PC-9 (cell line): Measurements from ENCODE around the gene HNRNPM. TPM values are rescaled to one million over a fixed set of nuclear protein-coding genes. Genes with fewer than 3 reads are reported as not detected.

Experiments
- BruUV-seq: library from RNA; stranded (reverse); fragments of 400-500 nt; replicated peaks from 2 replicates; lab custom pipeline; 2021; lab: Mats Ljungman, UMichigan
- CTCF ChIA-PET: fragments of 300-600 bp; sonication (Branson Sonifier 250); formaldehyde crosslinking; loops from one replicate; lab custom pipeline; 2022; ENCODE audit warnings: antibody characterized with exemption; lab: Charles Lee
- POLR2A ChIA-PET: fragments of 300-600 bp; sonication (Branson Sonifier 250); formaldehyde crosslinking; loops from one replicate; lab custom pipeline; 2022; ENCODE audit warnings: antibody characterized with exemption; ENCODE audit not compliant: unreplicated experiment; lab: Charles Lee
- DNase-seq, 2 experiments: peaks; one replicate each; pipeline versions ENCODE4 v3.0.0 to v3.0.0-alpha.2; 2015 to 2022; ENCODE audit warnings: mixed read lengths in 1 of 2
- H2AFZ ChIP-seq: fragments of 200-600 bp; sonication (generic); 2 replicates; pipeline ENCODE4 v1.8.1; 2017; ENCODE audit warnings: antibody characterized with exemption
- H3F3A ChIP-seq: fragments of 200-600 bp; sonication (generic); 2 replicates; pipeline ENCODE4 v1.8.1; 2017; ENCODE audit warnings: antibody characterized with exemption, mild to moderate bottlenecking, low read depth; ENCODE audit not compliant: insufficient read depth
- H3K27ac ChIP-seq: fragments of 200-600 bp; sonication (generic); 2 replicates; pipeline ENCODE4 v1.6.1; 2016; ENCODE audit warnings: mixed run types
- H3K27me3 ChIP-seq: fragments of 200-600 bp; sonication (generic); 2 replicates; pipeline ENCODE4 v1.6.1; 2016; ENCODE audit warnings: low read depth, mixed run types; ENCODE audit not compliant: insufficient read depth
- H3K36me3 ChIP-seq: fragments of 200-600 bp; sonication (generic); 2 replicates; pipeline ENCODE4 v1.6.1; 2016; ENCODE audit warnings: low read depth, mixed run types
- H3K4me1 ChIP-seq: fragments of 200-600 bp; sonication (generic); replicated peaks from 2 replicates; pipeline ENCODE4 v1.6.1; 2016; ENCODE audit warnings: mixed run types; ENCODE audit not compliant: insufficient read depth
- H3K4me2 ChIP-seq: fragments of 200-600 bp; sonication (generic); 2 replicates; pipeline ENCODE4 v1.6.1; 2017; ENCODE audit warnings: mixed run types
- H3K4me3 ChIP-seq: fragments of 200-600 bp; sonication (generic); 2 replicates; pipeline ENCODE4 v1.6.1; 2016; ENCODE audit warnings: mixed run types
- H3K79me2 ChIP-seq: fragments of 200-600 bp; sonication (generic); 2 replicates; pipeline ENCODE4 v1.6.1; 2017; ENCODE audit warnings: low read depth, mixed run types
- H3K9me2 ChIP-seq: fragments of 200-600 bp; sonication (generic); 2 replicates; pipeline ENCODE4 v1.8.1; 2017; ENCODE audit warnings: mild to moderate bottlenecking; ENCODE audit not compliant: insufficient read depth
- H3K9me3 ChIP-seq: fragments of 200-600 bp; sonication (generic); 2 replicates; pipeline ENCODE4 v1.8.1; 2016; ENCODE audit warnings: low read depth; ENCODE audit not compliant: insufficient read depth
- H4K20me1 ChIP-seq: fragments of 200-600 bp; sonication (generic); 2 replicates; pipeline ENCODE4 v1.8.1; 2017; ENCODE audit not compliant: insufficient read depth
- CTCF ChIP-seq: fragments of 200-600 bp; sonication (generic); conservative IDR thresholded peaks from 2 replicates; pipeline ENCODE4 v1.6.1; 2017; ENCODE audit warnings: mixed run types, antibody characterized with exemption, mild to moderate bottlenecking, moderate library complexity
- EZH2 ChIP-seq: fragments of 200-600 bp; sonication (generic); IDR thresholded peaks from 2 replicates; pipeline ENCODE4 v1.8.0; 2017; ENCODE audit warnings: antibody characterized with exemption, low read depth
- intact Hi-C: fragments of 100-400 bp; cut with micrococcal nuclease; formaldehyde crosslinking; loops from one replicate; pipeline ENCODE4 v1.10.0; 2022; ENCODE audit not compliant: unreplicated experiment
- total RNA-seq: library from RNA; stranded (reverse); gene quantifications from 2 replicates; pipeline ENCODE4 v1.2.3, GENCODE V29; 2021

The HNRNPM gene
- total RNA-seq, 1 experiment from 2014 or later, result 239 TPM

- H3F3A ChIP-seq, result 0 out of 2 replicates have a peak, but pooled peaks cover 4% of the 10 kb centered on the region
- no peaks in the 10 kb centered on the region for H3K36me3 ChIP-seq
- H2AFZ ChIP-seq, result no peak overlapping the region
- H3K27ac ChIP-seq, result no peak overlapping the region
- H4K20me1 ChIP-seq, result no peaks in the 10 kb centered on the region
- DNase-seq, result no peak
- intact Hi-C loops, result no loop called here
- no peaks in the 10 kb centered on the region; the same call in 1 of the 2 replicates for H3K4me1 ChIP-seq
- ChIA-PET POLR2A (no interaction called here), CTCF (no interaction called here)
- H3K9me3 ChIP-seq, result no peaks in the 10 kb centered on the region
- no peak overlapping the region for H3K4me3 ChIP-seq
- H3K27me3 ChIP-seq, result no peaks in the 10 kb centered on the region
- TF ChIP-seq CTCF (no peak), EZH2 (no peak)
- BruUV-seq, result no TSS peak
- no peaks in the 10 kb centered on the region for H3K9me2 ChIP-seq
- no peak overlapping the region for H3K4me2 ChIP-seq
- H3K79me2 ChIP-seq, result no peaks in the 10 kb centered on the region
These were observed 74.6 kb downstream of the HNRNPM start for GRCh38 chr19:8519388-8519787.

- ChIA-PET CTCF (interaction anchor here (0.5 to 1.1 kb wide), 2 partner anchors 44 to 207 kb away, joined by 3 to 16 read pairs; no protein-coding TSS in a partner anchor), POLR2A (interaction anchor here (0.6 to 1.0 kb wide), 2 partner anchors 12 to 525 kb away, joined by 3 to 16 read pairs; partner anchors contain the start of gene ZNF414)
- intact Hi-C loops, result loop anchor here (1.0 to 5.0 kb wide), 3 partner anchors 12 to 45 kb away; no protein-coding TSS in a partner anchor
These were observed 80.6 kb downstream of the HNRNPM start for GRCh38 chr19:8525401-8525684.

More at GRCh38 chr19:8525401-8525684, 80.6 kb downstream of the HNRNPM start:
- Histone ChIP-seq H3K4me1 (peaks cover 9% of the 10 kb centered on the region), H3K9me2 (no peaks in the 10 kb centered on the region), H2AFZ (peak overlapping the region; percentile 81), H3K36me3 (no peaks in the 10 kb centered on the region), H3K4me2 (peak overlapping the region; percentile 77), H3F3A (peaks cover 10% of the 10 kb centered on the region; the same call in 1 of the 2 replicates), H3K9me3 (no peaks in the 10 kb centered on the region), H3K79me2 (no peaks in the 10 kb centered on the region; the same call in 1 of the 2 replicates), H3K27me3 (no peaks in the 10 kb centered on the region), H3K4me3 (peak overlapping the region; percentile 40; the same call in 1 of the 2 replicates), H3K27ac (no peak overlapping the region), H4K20me1 (no peaks in the 10 kb centered on the region; the same call in none of the 2 replicates)
- TF ChIP-seq CTCF (peak; percentile 29; the same call in 1 of the 2 replicates), EZH2 (no peak)
- no peak for DNase-seq
- no TSS peak for BruUV-seq
